ENCODE results near the gene KANSL1L. TPM values are rescaled to one million over a fixed set of nuclear protein-coding genes. Genes with fewer than 3 reads are reported as not detected.

KANSL1L gene
- polyA plus RNA-seq, 2 donors = 2.7 to 3.0 TPM

Other genes with a start within 250 kb of the KANSL1L start
- gene RPE, start 168.8 kb downstream of the KANSL1L start, polyA plus RNA-seq = 10 to 100 TPM; 13.8 to 20.4 TPM
- under 1 TPM; 0.56 to 0.57 TPM for gene ACADL, start 54.0 kb upstream of the KANSL1L start, polyA plus RNA-seq
- under 1 TPM in 1 of 2 donors, not detected in 1; 0.24 TPM for gene MYL1, start 143.8 kb upstream of the KANSL1L start, polyA plus RNA-seq

Data from esophagus (tissue), 2 donors.